HG03175 (cell line): Measurements from ENCODE around the gene LRPAP1.

ENCODE experiments used
- ATAC-seq: cut with Tn5 transposase; IDR thresholded peaks from one replicate; pipeline ENCODE4 v1.9.1; 2021; ENCODE audit warnings: mild to moderate bottlenecking, moderate library complexity; ENCODE audit not compliant: unreplicated experiment

LRPAP1 gene

GRCh38 chr4:3533423-3533820 lies 1.2 kb upstream of the LRPAP1 start:
- no peak for ATAC-seq

- ATAC-seq, result no peak
These were observed 665 bp upstream of the LRPAP1 start for GRCh38 chr4:3532751-3533422.

DNA sequence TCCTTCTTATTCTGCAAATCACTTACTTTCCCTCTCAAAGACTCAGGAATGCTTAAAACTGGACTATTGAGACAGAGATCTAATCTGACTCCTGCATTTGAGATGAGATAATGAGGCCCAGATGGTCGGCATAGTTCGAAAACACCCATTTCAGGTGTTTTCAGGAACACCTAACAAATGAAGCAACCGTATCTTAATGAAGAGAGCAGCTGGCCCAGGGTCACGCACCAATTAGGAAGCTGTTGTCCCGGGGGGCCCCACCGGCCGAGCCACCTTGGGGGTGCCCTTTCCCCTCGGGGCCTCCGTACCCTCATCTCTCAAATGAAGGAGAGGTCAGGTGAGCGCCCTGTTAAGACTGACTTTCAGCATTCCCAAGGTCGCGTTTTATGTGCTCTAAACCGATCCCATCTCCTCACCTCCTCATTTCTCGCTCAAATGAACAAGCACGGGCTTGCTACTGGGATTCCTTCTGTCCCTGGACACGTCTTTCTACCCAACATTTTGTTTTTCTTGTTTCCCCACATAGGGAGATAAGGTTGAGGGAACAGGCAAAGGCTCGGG lies 824 bp downstream of the LRPAP1 start:
- no peak for ATAC-seq

DNA sequence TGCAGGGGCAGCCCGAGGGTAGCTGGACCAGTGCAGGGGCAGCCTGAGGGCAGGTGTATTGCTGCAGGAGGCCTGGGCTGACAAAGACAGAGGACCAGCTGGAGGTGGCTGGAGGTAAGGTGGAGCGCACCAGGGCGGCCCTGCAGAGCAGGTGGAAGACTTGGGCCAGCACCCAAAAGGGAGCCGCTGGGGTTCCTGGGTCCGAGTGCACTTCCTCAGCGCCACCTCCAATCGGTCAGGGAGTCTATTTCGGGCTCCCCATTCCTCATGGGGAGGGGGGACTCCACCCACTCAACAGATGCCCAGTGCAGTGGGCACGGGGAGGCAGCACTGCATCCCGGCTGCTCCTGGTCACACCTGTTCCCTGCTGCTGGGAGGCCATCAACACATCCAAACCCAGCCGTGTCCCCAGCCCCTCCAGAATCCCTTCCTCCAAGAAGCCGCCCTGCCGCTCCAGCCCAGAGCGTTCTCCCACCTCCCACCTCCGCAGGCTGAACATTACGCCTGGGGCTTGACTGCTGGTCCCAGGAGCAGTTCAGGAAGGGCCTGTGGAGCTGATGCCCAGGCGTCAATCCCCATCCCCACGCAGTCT lies 1.5 kb downstream of the LRPAP1 start:
- no peak for ATAC-seq

GRCh38 chr4:3530051-3530450 lies 2.2 kb downstream of the LRPAP1 start:
- no peak for ATAC-seq

- no peak for ATAC-seq
These were observed 2.9 kb downstream of the LRPAP1 start for GRCh38 chr4:3529363-3529762.

- ATAC-seq, result no peak
These were observed 4.0 kb downstream of the LRPAP1 start for GRCh38 chr4:3527914-3528876.

DNA sequence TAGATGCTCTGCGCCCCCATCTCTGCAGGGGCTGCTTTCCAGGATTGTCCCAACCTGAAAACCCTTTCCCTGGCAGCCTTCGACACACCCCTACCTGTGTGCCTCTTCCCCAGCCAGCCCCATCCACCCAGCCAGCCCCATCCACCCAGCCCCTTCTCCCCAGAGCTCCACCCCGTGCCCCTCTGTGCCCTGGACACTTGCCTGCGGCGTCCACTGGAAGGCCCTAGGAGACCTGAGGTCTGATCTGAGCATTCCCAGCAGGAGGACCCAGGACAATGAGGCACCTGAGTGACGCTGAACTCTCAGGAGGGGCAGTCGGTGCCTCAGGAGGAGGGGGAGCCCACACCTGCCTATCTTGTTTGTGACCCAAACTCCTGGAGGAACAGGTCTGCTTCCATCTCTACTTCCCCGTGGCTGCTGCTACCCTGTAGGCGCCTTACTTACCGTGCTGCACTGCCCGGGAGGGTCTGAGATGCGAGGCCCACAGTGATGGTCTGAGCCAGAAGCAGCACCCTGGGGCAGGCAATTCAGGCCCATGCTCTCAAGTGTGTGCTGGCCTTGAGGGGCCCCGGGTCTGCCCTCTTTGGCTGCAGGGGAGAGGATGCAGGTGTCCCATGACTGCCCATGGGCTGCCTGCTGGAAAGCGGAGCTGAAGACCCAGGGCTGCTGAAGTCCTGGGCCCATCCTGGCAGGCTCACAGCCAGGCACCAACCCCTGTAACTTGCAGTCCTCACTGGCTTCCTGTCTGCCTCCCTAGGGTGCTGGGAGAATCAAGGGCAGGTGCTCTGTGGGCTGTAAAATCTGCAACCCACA lies 4.9 kb downstream of the LRPAP1 start:
- ATAC-seq, result no peak

- no peak for ATAC-seq
These were observed 5.8 kb downstream of the LRPAP1 start for GRCh38 chr4:3526456-3526855.

DNA sequence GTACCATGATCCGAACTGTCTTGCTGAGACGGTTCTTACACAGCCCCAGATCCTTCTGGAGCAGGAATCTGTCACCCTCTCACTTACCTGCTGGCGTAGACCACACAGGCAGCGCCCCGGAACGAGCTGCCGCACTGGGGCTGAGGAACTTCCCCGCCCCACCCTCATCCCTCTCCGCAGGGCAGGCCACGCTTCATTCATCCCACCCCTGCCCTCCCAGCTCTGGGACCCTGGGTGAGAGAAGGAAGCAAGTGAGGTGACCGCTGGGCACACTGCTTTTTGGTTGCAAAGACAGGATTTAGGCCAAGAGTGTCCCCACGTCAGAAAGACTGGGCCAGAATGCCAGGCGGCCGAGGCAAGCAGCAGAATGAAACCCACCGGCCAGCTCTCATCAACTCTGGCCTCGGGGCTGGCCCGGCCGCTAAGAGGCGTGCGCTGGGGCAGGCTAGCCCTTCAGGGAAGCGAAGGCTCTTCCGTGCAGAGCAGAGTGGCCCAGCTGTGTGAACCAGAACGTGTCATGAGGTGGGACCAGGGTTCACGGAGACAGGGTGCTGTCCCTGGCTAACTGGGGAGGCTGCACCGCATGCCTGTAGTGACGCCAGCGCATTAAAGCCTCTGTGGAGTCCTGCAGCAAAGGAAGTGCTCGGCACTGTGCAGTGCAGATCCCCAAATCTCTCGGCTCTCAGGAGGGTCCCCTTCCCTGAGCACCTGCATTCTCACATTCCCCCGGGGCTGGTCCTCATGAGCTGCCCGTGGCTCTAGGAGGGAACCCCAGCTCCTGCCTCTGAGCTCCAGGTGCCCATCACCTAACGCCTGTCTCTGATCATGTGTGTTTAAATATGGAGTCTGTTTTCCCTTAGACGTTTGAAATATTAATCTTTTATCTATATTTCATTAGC lies 6.4 kb downstream of the LRPAP1 start:
- ATAC-seq, result no peak

GRCh38 chr4:3524920-3525319 lies 7.3 kb downstream of the LRPAP1 start:
- ATAC-seq, result no peak

DNA sequence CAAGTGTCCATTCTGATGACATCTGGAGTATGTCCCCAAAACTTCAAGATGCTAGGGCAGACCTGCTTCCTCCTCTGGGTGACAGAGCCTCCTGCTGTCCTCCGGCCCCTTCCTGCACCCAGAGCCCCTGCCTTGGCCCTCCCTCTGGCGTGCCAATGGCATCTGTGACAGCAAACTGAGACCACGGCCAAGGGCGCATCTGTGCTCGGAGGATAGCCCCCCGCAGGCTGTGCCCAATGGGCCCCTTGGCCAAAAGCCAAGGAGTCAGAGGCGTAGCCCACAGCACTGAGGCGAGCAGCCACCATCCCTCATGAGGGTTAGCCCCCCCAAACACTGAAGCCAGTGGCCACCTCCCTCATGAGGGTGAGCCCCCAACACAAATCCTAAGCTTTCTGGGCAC lies 7.9 kb downstream of the LRPAP1 start:
- no peak for ATAC-seq

- ATAC-seq, result no peak
These were observed 8.5 kb downstream of the LRPAP1 start for GRCh38 chr4:3523628-3524221.

DNA sequence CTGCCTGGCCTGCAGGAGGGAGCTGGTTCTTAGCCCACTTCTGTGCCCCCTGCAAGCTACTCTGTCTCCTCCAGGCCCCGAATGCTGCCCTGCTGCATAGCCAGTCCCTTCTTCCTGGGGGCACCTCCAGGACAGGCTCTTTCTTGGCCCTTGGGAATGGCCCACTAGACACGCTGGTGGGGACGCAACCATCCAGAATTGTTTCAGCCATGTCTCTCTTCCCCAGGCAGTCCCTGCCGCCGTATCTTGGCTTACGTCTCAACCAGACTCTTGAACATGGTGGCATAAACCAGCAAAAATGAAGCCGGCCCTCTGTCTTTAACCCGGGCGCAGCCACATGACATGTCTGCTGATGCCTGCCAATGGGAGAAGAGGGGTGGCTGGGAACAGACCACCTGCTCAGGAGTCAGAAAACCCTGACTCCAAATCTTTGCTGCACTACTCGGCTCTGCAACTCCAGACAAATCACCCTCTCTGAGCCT lies 9.0 kb downstream of the LRPAP1 start:
- no peak for ATAC-seq

DNA sequence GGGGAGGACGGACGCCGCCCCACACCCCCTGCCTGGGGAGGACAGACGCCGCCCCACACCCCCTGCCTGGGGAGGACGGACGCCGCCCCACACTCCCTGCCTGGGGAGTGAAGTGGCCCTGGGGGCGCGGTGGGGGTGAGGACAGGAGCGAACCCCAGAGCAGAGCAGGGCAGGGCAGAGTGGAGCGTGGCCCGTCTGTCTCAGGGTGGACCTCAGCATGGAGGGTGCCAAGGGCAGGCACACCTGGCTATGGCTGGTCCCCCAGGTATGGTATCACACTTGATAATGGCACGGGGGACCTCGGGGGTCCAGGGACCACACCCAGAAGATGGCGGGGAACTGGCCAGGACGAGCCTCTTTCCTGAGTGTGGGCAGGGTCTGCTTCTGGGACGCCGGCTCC lies 9.6 kb downstream of the LRPAP1 start:
- ATAC-seq, result no peak

GRCh38 chr4:3522326-3522640 lies 9.9 kb downstream of the LRPAP1 start:
- ATAC-seq, result no peak

- ATAC-seq, result no peak
These were observed 10.4 kb downstream of the LRPAP1 start for GRCh38 chr4:3521621-3522325.

DNA sequence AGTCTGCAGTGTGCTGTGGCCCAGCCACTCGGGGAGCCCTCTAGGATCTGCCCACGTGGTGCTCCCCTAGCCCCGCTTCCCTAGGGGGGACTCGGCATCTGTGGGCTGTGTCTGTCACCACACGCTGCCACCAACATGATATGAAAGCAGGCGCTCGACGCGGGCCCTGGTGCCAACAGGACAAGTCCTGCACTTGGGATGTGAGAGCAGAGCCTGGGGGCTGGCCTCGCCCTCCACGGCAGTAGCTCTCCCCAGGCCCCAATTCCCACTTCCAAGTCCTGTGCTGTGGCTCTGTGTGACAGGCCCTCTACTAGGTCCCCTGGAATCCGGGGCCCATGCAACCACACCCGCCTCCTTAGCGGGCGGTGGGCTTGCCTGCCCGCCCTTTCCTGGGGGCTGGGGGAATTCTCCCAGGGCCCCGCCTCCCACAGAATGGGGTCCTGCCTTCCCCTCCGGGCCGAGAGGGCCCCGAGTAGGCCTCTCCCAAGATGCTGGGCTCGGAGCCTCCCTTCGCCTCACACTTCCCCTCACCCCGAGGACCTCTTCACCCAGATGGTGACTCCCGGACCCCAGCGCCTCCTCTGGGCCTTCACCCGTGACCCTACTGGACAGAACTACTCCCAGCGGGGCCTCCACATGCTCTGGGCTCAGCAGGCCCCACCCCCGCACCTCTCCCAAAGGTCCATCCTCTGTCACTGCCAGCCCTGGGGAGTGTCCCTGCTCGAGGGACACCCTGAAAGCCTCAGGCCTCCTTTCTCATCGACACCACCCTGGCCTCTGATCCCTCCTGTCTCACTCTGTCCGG lies 11.2 kb downstream of the LRPAP1 start:
- no peak for ATAC-seq
